GM18508 (cell line): ENCODE measurements around the gene GPBAR1.

Source experiments
- ATAC-seq: cut with Tn5 transposase; IDR thresholded peaks from one replicate; pipeline ENCODE4 v1.9.1; 2021; ENCODE audit warnings: moderate number of reproducible peaks; ENCODE audit not compliant: insufficient read depth, unreplicated experiment

The GPBAR1 gene

GRCh38 chr2:218238887-218239286, 21.9 kb upstream of the GPBAR1 start:
- ATAC-seq = no peak

- no peak for ATAC-seq
Observed at GRCh38 chr2:218244204-218244603, 16.6 kb upstream of the GPBAR1 start.

GRCh38 chr2:218244665-218245064, 16.1 kb upstream of the GPBAR1 start:
- no peak for ATAC-seq

- ATAC-seq = no peak
Observed at GRCh38 chr2:218245214-218245613, 15.6 kb upstream of the GPBAR1 start.

- ATAC-seq = no peak
Observed at GRCh38 chr2:218249691-218250090, 11.1 kb upstream of the GPBAR1 start.

- ATAC-seq = no peak
Observed at GRCh38 chr2:218252509-218253231, 8.1 kb upstream of the GPBAR1 start.

GRCh38 chr2:218253232-218253625, 7.6 kb upstream of the GPBAR1 start:
- no peak for ATAC-seq

GRCh38 chr2:218255446-218255845, 5.4 kb upstream of the GPBAR1 start:
- ATAC-seq = no peak

GRCh38 chr2:218256612-218257350, 4.0 kb upstream of the GPBAR1 start:
- no peak for ATAC-seq

GRCh38 chr2:218257390-218257981, 3.3 kb upstream of the GPBAR1 start:
- ATAC-seq = peak; percentile 67

GRCh38 chr2:218259099-218259961, 1.5 kb upstream of the GPBAR1 start:
- ATAC-seq = no peak

- ATAC-seq = no peak
Observed at GRCh38 chr2:218260166-218260565, 649 bp upstream of the GPBAR1 start.

GRCh38 chr2:218261423-218262236, 815 bp downstream of the GPBAR1 start:
- ATAC-seq = no peak

GRCh38 chr2:218262237-218262600, 1.4 kb downstream of the GPBAR1 start:
- no peak for ATAC-seq

GRCh38 chr2:218262631-218263586, 2.1 kb downstream of the GPBAR1 start:
- no peak for ATAC-seq

GRCh38 chr2:218263817-218264641, 3.2 kb downstream of the GPBAR1 start:
- no peak for ATAC-seq

GRCh38 chr2:218264773-218265561, 4.2 kb downstream of the GPBAR1 start:
- ATAC-seq = no peak
